Transverse colon (tissue), 4 donors: ENCODE results near the gene OPRM1.

Experiments
- CTCF ChIP-seq, 5 experiments: fragments of 200-600 bp in 3 of 5; fragments of 450-650 bp in 2 of 5; sonication (generic) in 3 of 5; IDR thresholded peaks; 1 replicate in 2 of 5; 2 replicates in 3 of 5; pipeline ENCODE4 v1.5.1; 2016 to 2017; ENCODE audit warnings: antibody characterized with exemption in 5 of 5, inconsistent platforms in 3 of 5, mild to moderate bottlenecking in 2 of 5, moderate library complexity in 1 of 5
- EP300 ChIP-seq: sonication (generic); formaldehyde crosslinking; IDR thresholded peaks from one replicate; pipeline ENCODE4 v1.6.1; 2017; ENCODE audit warnings: antibody characterized with exemption, low read depth
- POLR2AphosphoS5 ChIP-seq, 3 donors: sonication (generic); formaldehyde crosslinking; IDR thresholded peaks; one replicate each; pipeline ENCODE4 v1.6.1; 2016; ENCODE audit warnings: antibody characterized with exemption in 3 of 3

GRCh38 chr6:154113392-154113791, 74.4 kb downstream of the OPRM1 start:
- no peak for TF ChIP-seq CTCF (IDR thresholded peaks at IDR 0.05)
- TF ChIP-seq EP300 = no peak
- TF ChIP-seq POLR2AphosphoS5 (IDR thresholded peaks at IDR 0.05) = no peak
